Measurements from ENCODE around the gene RALB. TPM values are rescaled to one million over a fixed set of nuclear protein-coding genes. Genes with fewer than 3 reads are reported as not detected.

Gene RALB
- total RNA-seq, 2 donors from 2014 or later, result 92.6 to 132 TPM

GRCh38 chr2:120302301-120302700 is 49.6 kb downstream of the RALB start:
- Histone ChIP-seq H3K4me1 (replicated peaks) (no peaks in the 10 kb centered on the region), H3K27ac (no peak overlapping the region), H3K36me3 (no peaks in the 10 kb centered on the region), H3K27me3 (replicated peaks; ENCODE audit: insufficient read depth) (no peaks in the 10 kb centered on the region), H3K9me3 (no peaks in the 10 kb centered on the region), H3K4me3 (no peak overlapping the region)
- DNase-seq (ENCODE audit: low spot score), result no peak
- intact Hi-C loops (cut with DNase I), result no loop called here
- TF ChIP-seq CTCF (IDR thresholded peaks at IDR 0.05), result no peak
- no peak for TF ChIP-seq POLR2A (IDR thresholded peaks at IDR 0.05)
- TF ChIP-seq POLR2AphosphoS5 (IDR thresholded peaks at IDR 0.05), result no peak
- 88% methylated on average over 12 of the region's 12 CpGs for WGBS

DNA sequence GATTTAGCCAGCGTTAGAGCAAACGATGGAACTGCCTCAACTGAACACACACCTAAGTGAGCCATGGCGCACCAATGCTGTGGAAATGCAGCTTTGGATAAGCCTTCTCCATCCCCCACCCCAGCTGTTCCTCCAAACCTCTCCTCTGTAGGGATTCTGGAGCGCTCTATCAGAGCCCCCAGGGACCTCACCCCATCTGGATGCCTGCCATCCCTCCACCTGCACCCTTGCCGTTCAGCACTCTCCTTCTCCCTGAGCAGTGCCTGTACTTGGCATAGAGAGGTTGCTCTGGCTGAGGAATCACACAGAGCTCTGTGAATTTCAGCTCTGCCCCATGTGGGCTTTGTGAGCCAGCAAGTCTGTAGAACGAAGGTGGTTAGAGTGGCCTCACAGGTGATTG is 50.5 kb downstream of the RALB start:
- no peak overlapping the region for H3K4me3 ChIP-seq
- H3K27ac ChIP-seq, result peak overlapping the region in 1 of 2 donors; percentile 67
- H3K9me3 ChIP-seq, result no peaks in the 10 kb centered on the region
- no peaks in the 10 kb centered on the region for H3K4me1 ChIP-seq (replicated peaks)
- no peak for DNase-seq (ENCODE audit: low spot score)
- no peaks in the 10 kb centered on the region for H3K36me3 ChIP-seq
- TF ChIP-seq CTCF (IDR thresholded peaks at IDR 0.05), result no peak
- TF ChIP-seq POLR2A (IDR thresholded peaks at IDR 0.05), result no peak
- TF ChIP-seq POLR2AphosphoS5 (IDR thresholded peaks at IDR 0.05), result no peak
- intact Hi-C loops (cut with DNase I), result no loop called here
- WGBS, result 87% methylated on average over 6 of the region's 6 CpGs
- H3K27me3 ChIP-seq (replicated peaks; ENCODE audit: insufficient read depth), result no peaks in the 10 kb centered on the region

GRCh38 chr2:120305296-120305695 is 52.6 kb downstream of the RALB start:
- intact Hi-C loops (cut with DNase I), result no loop called here
- DNase-seq (ENCODE audit: low spot score), result peak; percentile 57

DNA sequence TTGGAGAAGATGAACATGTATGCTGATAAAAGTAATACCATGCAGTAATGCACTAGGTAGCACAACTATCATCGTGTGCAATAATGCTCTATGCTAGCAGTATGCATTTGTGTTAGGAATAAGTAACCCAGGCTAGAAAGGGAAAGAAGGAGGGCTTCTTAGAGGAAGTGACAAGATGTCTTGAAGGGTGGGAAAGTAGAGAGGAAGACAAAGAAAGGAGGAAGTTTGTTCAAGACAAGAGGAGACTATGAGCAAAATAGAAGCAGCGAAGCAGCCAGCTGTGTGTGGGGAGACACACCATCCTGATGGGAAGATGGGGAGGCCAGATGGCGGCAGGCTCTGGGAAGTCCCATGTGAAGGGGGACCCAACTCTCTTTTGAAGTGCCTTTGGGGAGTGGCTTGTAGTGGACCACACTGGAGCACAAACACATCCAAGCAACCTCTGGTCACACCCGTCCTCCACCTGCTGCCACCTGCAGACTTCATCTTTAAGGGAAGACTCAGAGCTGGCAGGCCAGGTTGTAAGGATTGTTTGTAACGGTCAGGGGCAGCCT is 53.4 kb downstream of the RALB start:
- Histone ChIP-seq H3K9me3 (no peaks in the 10 kb centered on the region), H3K4me3 (no peak overlapping the region), H3K27ac (peak overlapping the region in 1 of 2 donors; percentile 67), H3K27me3 (replicated peaks; ENCODE audit: insufficient read depth) (no peaks in the 10 kb centered on the region), H3K4me1 (replicated peaks) (no peaks in the 10 kb centered on the region), H3K36me3 (no peaks in the 10 kb centered on the region)
- 96% methylated on average over 5 of the region's 5 CpGs for WGBS
- TF ChIP-seq CTCF (IDR thresholded peaks at IDR 0.05) (no peak), POLR2AphosphoS5 (IDR thresholded peaks at IDR 0.05) (no peak), POLR2A (IDR thresholded peaks at IDR 0.05) (no peak)
- intact Hi-C loops (cut with DNase I), result no loop called here
- no peak for DNase-seq (ENCODE audit: low spot score)

More at GRCh38 chr2:120305296-120305695, 52.6 kb downstream of the RALB start:
- H3K4me3 ChIP-seq, result no peak overlapping the region
- no peaks in the 10 kb centered on the region for H3K9me3 ChIP-seq
- no peaks in the 10 kb centered on the region for H3K4me1 ChIP-seq (replicated peaks)
- WGBS, result 58% methylated on average over 6 of the region's 6 CpGs
- H3K27me3 ChIP-seq (replicated peaks; ENCODE audit: insufficient read depth), result no peaks in the 10 kb centered on the region
- H3K27ac ChIP-seq, result peak overlapping the region in 1 of 2 donors; percentile 67
- TF ChIP-seq POLR2A (IDR thresholded peaks at IDR 0.05) (no peak), CTCF (IDR thresholded peaks at IDR 0.05) (peak in 3 of 4 experiments; percentile 4 to 36 (median 30)), POLR2AphosphoS5 (IDR thresholded peaks at IDR 0.05) (peak; percentile 3)
- no peaks in the 10 kb centered on the region for H3K36me3 ChIP-seq

DNA sequence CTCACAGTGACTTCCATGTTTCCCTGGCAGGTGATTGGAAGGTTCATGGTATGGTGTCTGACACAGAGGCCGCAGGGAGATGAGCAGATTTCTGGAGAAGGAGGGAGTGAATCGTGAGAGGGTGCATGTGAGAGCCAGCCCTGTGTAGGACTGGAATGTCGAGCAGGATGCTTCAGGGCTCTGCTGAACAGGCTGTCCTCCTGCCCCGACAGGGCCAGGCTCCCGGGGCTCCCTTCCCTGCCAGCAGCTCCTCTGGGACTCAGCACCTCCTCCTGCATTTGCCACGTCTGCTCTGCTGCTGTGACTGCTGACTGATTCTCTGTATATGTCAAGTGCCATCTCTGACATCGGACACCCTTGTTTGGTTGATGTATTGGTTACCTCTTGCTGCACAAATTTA is 54.8 kb downstream of the RALB start:
- H3K4me1 ChIP-seq (replicated peaks), result no peaks in the 10 kb centered on the region
- no peaks in the 10 kb centered on the region for H3K27me3 ChIP-seq (replicated peaks; ENCODE audit: insufficient read depth)
- H3K9me3 ChIP-seq, result no peaks in the 10 kb centered on the region
- no peak overlapping the region for H3K4me3 ChIP-seq
- no peak overlapping the region for H3K27ac ChIP-seq
- TF ChIP-seq POLR2AphosphoS5 (IDR thresholded peaks at IDR 0.05), result no peak
- DNase-seq (ENCODE audit: low spot score), result no peak
- WGBS, result 56% methylated on average over 7 of the region's 7 CpGs
- no peaks in the 10 kb centered on the region for H3K36me3 ChIP-seq
- intact Hi-C loops (cut with DNase I), result no loop called here

Data from prostate gland (tissue), 2 donors.